Epithelial cell of esophagus (primary cell): ENCODE results near the gene PPP2R5D.

Experiments used
- DNase-seq: peaks from one replicate; pipeline ENCODE4 v3.0.0; 2010; ENCODE audit warnings: low read depth
- H3K4me3 ChIP-seq: 2 replicates; pipeline ENCODE4 v1.5.1; 2011; ENCODE audit warnings: mild to moderate bottlenecking, low read length, control low read depth
- CTCF ChIP-seq: IDR thresholded peaks from 2 replicates; pipeline ENCODE4 v1.5.1; 2011; ENCODE audit warnings: low read depth, mild to moderate bottlenecking, low read length, control low read depth, inconsistent platforms; ENCODE audit not compliant: insufficient read depth; ENCODE audit errors: missing control alignments

PPP2R5D gene

GRCh38 chr6:42979523-42980177, 4.7 kb upstream of the PPP2R5D start:
- DNase-seq, result peak; percentile 82
- H3K4me3 ChIP-seq, result peak overlapping the region; percentile 73
- peak; percentile 19 for TF ChIP-seq CTCF

- no peak overlapping the region for H3K4me3 ChIP-seq
- DNase-seq, result no peak
- no peak for TF ChIP-seq CTCF
These were observed 2.5 kb upstream of the PPP2R5D start for GRCh38 chr6:42981836-42982235.

- no peak for DNase-seq
- TF ChIP-seq CTCF, result no peak
- peak overlapping the region; percentile 66 for H3K4me3 ChIP-seq
These were observed 630 bp downstream of the PPP2R5D start for GRCh38 chr6:42984924-42985475.

GRCh38 chr6:42987533-42988451, 3.4 kb downstream of the PPP2R5D start:
- TF ChIP-seq CTCF, result no peak
- no peak overlapping the region for H3K4me3 ChIP-seq
- no peak for DNase-seq

- DNase-seq, result peak; percentile 59
- no peak for TF ChIP-seq CTCF
- no peak overlapping the region for H3K4me3 ChIP-seq
These were observed 4.2 kb downstream of the PPP2R5D start for GRCh38 chr6:42988486-42989020.

- TF ChIP-seq CTCF, result no peak
- H3K4me3 ChIP-seq, result no peak overlapping the region
- no peak for DNase-seq
These were observed 5.6 kb downstream of the PPP2R5D start for GRCh38 chr6:42989923-42990322.
